Omental fat pad (tissue), 4 donors: ENCODE data around the gene RACGAP1. TPM values are rescaled to one million over a fixed set of nuclear protein-coding genes. Genes with fewer than 3 reads are reported as not detected.
"Not testable (repeated sequence)": the region's sequence is repeated elsewhere in the genome, so short reads cannot be mapped to it uniquely, and the experiment has no call there.

Experiments
- ATAC-seq: fragments of 150-250 bp; one replicate; pipeline ENCODE4 v1.9.1; 2016; ENCODE audit warnings: mild to moderate bottlenecking, moderate library complexity; ENCODE audit not compliant: low FRiP score
- DNase-seq: peaks from one replicate; pipeline ENCODE4 v3.0.0-alpha.2; 2019; ENCODE audit warnings: low spot score
- total RNA-seq, 4 donors: library from RNA; depleted of rRNA; stranded (reverse); fragments of >200 nt; gene quantifications; one replicate each; pipeline ENCODE4 v1.1.0, GENCODE V29; 2016
- TF ChIP-seq, protein P1 (sequence below), 3 donors: fragments of 450-650 bp; IDR thresholded peaks; one replicate each; pipeline ENCODE4 v1.5.1; 2016 to 2017; ENCODE audit warnings: antibody characterized with exemption in 3 of 3, mild to moderate bottlenecking in 3 of 3, moderate library complexity in 2 of 3

The RACGAP1 gene
- total RNA-seq, 4 donors from 2014 or later, result 5.2 to 15.3 (median 8.5) TPM

- ATAC-seq, result no peak
- DNase-seq, result no peak
- TF ChIP-seq, protein P1, sequence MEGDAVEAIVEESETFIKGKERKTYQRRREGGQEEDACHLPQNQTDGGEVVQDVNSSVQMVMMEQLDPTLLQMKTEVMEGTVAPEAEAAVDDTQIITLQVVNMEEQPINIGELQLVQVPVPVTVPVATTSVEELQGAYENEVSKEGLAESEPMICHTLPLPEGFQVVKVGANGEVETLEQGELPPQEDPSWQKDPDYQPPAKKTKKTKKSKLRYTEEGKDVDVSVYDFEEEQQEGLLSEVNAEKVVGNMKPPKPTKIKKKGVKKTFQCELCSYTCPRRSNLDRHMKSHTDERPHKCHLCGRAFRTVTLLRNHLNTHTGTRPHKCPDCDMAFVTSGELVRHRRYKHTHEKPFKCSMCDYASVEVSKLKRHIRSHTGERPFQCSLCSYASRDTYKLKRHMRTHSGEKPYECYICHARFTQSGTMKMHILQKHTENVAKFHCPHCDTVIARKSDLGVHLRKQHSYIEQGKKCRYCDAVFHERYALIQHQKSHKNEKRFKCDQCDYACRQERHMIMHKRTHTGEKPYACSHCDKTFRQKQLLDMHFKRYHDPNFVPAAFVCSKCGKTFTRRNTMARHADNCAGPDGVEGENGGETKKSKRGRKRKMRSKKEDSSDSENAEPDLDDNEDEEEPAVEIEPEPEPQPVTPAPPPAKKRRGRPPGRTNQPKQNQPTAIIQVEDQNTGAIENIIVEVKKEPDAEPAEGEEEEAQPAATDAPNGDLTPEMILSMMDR (IDR thresholded peaks at IDR 0.05), result no peak
Observed at GRCh38 chr12:50041062-50041860, 16.0 kb upstream of the RACGAP1 start.

- no peak for ATAC-seq
- DNase-seq, result no peak
- TF ChIP-seq, protein P1 (IDR thresholded peaks at IDR 0.05), result no peak
Observed at GRCh38 chr12:50040657-50041056, 15.4 kb upstream of the RACGAP1 start.

DNA sequence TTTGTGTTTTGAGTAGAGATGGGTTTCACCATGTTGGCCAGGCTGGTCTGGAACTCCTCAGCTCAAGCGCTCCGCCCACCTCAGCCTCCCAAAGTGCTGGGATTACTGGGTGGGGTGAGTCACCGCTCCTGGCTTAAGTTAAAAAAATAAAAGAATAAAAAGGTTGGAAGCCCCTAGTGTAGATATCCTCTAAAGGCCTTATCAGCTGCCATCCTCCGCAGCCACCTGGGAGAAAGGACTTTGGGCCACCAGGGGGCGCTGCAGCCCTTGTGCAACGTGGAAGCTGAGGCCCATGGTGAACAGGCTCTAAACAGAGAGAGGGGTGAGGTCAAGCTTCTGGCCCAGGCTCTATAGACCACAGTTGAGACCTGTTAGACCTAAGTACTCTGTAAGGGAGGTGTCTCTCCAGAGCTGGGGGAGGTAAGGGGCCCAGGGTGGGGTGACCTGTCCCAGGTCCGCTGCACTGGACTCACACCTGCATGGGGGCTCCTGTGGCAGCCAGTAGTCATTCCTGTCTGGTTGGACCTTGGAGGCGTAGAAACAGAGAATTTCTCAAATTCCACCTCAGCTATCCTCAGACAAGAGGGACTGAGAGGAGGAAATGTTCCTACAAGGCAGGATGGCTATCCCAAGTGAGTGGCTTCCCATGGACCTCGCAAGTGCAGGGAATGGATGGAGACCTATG, 14.0 kb upstream of the RACGAP1 start:
- DNase-seq (peak; percentile 99), ATAC-seq (peak; percentile 79)
- TF ChIP-seq, protein P1 (IDR thresholded peaks at IDR 0.05), result peak in 2 of 3 donors; percentile 43 to 45

DNA sequence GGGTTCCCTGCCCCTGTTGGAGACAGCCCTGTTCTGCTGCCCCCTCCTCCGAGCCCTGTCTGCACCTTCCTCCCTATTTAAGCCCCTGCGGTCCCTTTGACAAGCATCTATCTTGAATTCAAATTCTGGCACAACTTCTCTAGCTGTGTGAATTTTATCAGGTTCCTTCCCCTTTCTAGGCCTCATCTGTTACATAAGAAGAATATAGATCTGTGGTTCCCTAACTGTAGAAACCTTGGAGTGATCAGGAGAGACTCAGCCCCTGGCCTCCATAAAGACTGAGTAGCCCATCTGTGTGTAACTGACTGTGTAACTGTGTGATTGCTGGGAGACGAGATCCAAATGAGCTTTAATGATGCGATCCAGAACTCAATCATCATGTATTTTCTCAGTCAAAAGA, 13.0 kb upstream of the RACGAP1 start:
- DNase-seq, result no peak
- TF ChIP-seq, protein P1 (IDR thresholded peaks at IDR 0.05), result no peak

DNA sequence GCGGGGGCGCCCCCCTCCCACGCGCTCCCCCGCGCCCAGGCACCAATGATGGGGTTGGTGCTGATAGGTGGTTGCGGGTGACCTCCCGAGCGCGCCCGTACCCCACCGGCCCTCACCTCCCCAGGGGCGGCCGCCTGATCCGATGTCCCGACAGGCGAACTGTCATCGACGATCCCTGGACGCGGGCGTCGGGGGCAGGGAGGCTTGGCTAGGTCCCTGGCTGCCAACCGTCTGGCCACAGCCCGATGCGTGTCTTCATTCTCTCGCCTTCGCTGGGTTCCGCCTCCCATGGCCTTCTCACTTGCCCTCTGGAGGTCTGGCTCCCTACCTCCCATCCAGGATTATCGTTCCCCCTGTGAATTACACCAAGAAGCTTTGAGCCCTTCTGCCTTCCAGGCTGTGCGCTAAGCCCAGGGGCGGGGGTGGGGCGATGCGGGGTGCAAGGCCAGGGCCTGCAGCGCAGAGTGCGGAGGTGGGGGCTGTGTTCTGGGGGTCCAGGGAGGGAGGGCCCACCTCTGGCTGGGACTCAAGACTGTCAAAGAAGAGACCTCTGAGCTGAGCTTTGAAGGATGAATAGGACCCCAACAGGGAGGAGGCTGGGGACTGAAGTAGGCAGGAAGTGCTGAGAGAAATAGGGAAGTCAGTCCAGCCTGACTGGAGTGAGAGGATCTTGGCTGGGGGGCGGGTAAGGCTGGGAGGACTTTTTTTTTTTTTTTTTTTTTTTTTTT, 7.7 kb upstream of the RACGAP1 start:
- TF ChIP-seq, protein P1 (IDR thresholded peaks at IDR 0.05), result no peak
- ATAC-seq (peak; percentile 48), DNase-seq (no peak)

More for the DNA sequence above, 13.0 kb upstream of the RACGAP1 start:
- no peak for ATAC-seq

DNA sequence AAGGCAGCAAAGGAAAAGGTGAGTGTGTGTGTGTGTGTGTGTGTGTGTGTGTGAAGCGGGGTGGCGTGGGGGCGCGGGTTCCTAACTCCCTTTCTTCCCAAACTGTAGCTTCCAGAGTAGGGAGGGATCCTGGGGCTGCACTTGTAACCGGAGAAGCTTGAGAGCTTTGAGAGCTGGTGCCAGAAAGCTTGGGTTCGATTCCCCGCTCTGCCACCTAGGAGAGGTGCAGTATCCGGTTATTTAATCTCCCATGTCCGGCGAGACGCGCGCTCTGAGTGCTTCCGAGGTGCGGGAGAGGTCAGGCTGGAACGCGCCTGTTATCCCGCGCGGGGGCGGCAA, 7.2 kb upstream of the RACGAP1 start:
- ATAC-seq (no peak), DNase-seq (no peak)
- TF ChIP-seq, protein P1 (IDR thresholded peaks at IDR 0.05), result no peak

DNA sequence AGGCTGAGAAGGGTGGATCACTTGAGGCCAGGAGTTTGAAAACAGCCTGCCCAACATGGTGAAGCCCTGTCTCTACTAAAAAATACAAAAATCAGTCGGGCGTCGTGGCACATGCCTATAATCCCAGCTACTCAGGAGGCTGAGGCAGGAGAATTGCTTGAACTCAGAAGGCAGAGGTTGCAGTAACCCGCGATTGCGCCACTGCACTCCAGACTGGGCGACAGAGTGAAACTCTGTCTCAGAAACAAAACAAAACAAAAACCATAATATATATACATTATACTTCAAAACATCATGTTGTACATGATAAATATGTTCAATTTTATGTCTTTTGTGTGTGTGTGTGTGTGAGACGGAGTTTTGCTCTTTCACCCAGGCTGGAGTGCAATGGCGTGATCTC, 5.2 kb upstream of the RACGAP1 start:
- ATAC-seq, DNase-seq: not testable (repeated sequence)
